Measurements from ENCODE around the gene DNAH12.

GRCh38 chr3:57545636-57546268 lies 1.6 kb upstream of the DNAH12 start:
- TF ChIP-seq CTCF (conservative IDR thresholded peaks at IDR 0.05; ENCODE audit: low read depth in 2 of 2) (no peak), REST (IDR thresholded peaks at IDR 0.05; ENCODE audit: unreplicated experiment) (no peak), JUNB (IDR thresholded peaks at IDR 0.05; ENCODE audit: unreplicated experiment) (no peak), EZH2 (IDR thresholded peaks at IDR 0.05; ENCODE audit: low read depth, unreplicated experiment) (no peak)

Data from GM23338 (cell line).